HepG2 (cell line): Measurements from ENCODE around the gene PDXDC1. TPM values are rescaled to one million over a fixed set of nuclear protein-coding genes. Genes with fewer than 3 reads are reported as not detected.

Experiments used
- ATAC-seq: fragments of 200-7000 bp; cut with Tn5 transposase; 3 replicates; pipeline ENCODE4 v1.9.1; 2020; ENCODE audit warnings: mild to moderate bottlenecking, moderate library complexity
- BruUV-seq: library from RNA; stranded (reverse); fragments of 400-500 nt; replicated peaks from 2 replicates; lab custom pipeline; 2021; lab: Mats Ljungman, UMichigan
- CTCF ChIA-PET: fragments of 300-600 bp; formaldehyde crosslinking; extraction: SDS; loops from one replicate; lab custom pipeline; 2021; ENCODE audit warnings: low total read pairs, inconsistent platforms, low intra/inter-chr PET ratio; lab: Yijun Ruan, JAX
- POLR2A ChIA-PET: fragments of 350-600 bp; sonication (Branson Sonifier 250); formaldehyde crosslinking; loops from one replicate; lab custom pipeline; 2020; ENCODE audit warnings: antibody characterized with exemption, inconsistent platforms; lab: Yijun Ruan, JAX
- DNase-seq: peaks from one replicate; pipeline ENCODE4 v3.0.0-alpha.2; 2015; ENCODE audit warnings: low spot score
- FAIRE-seq: peaks from 3 replicates; lab custom pipeline; 2011; peaks lifted over from hg19 to GRCh38; lab: Jason Lieb, UNC
- H2AFZ ChIP-seq: one replicate; pipeline ENCODE4 v1.6.1; 2011; ENCODE audit warnings: low read length, inconsistent platforms
- H3K27ac ChIP-seq: fragments of 300-600 bp; 3 replicates; pipeline ENCODE4 v1.8.0; 2011; ENCODE audit warnings: mixed run types, mild to moderate bottlenecking, mixed read lengths, low read length, inconsistent platforms; ENCODE audit not compliant: insufficient read depth; ENCODE audit errors: extremely low read length
- H3K27me3 ChIP-seq, 2 experiments: fragments of 200-600 bp in 1 of 2; 2 replicates in 1 of 2; 3 replicates in 1 of 2; pipeline versions ENCODE4 v1.6.0 to v1.8.0; 2011; ENCODE audit warnings: low read length in 2 of 2, mild to moderate bottlenecking in 2 of 2, moderate library complexity in 2 of 2, inconsistent platforms in 1 of 2; ENCODE audit not compliant: insufficient read depth in 2 of 2, control insufficient read depth in 1 of 2
- H3K36me3 ChIP-seq, 2 experiments: fragments of 200-600 bp in 1 of 2; replicated peaks in 1 of 2; 2 replicates in 1 of 2; 3 replicates in 1 of 2; pipeline versions ENCODE4 v1.5.1 to v1.8.0; 2011; ENCODE audit warnings: low read length in 2 of 2, inconsistent platforms in 1 of 2; ENCODE audit not compliant: insufficient read depth in 2 of 2, control insufficient read depth in 1 of 2
- H3K4me1 ChIP-seq: 2 replicates; pipeline ENCODE4 v1.5.1; 2012; ENCODE audit warnings: low read length, inconsistent platforms; ENCODE audit not compliant: insufficient read depth
- H3K4me2 ChIP-seq: 2 replicates; pipeline ENCODE4 v1.6.0; 2011; ENCODE audit warnings: low read depth, low read length, inconsistent platforms
- H3K4me3 ChIP-seq, 3 experiments: fragments of 200-600 bp in 1 of 3; sonication (generic), shearing (Covaris generic) in 1 of 3; replicated peaks in 1 of 3; 2 replicates each; pipeline ENCODE4 v1.5.1; 2011 to 2016; ENCODE audit warnings: low read length in 3 of 3, inconsistent platforms in 2 of 3, low read depth in 2 of 3, mild to moderate bottlenecking in 2 of 3, control low read depth in 1 of 3, mixed read lengths in 1 of 3; ENCODE audit not compliant: insufficient read depth in 1 of 3
- H3K79me2 ChIP-seq: one replicate; pipeline ENCODE4 v1.6.1; 2011; ENCODE audit warnings: low read length, inconsistent platforms; ENCODE audit not compliant: insufficient read depth
- H3K9ac ChIP-seq: 2 replicates; pipeline ENCODE4 v1.6.0; 2011; ENCODE audit warnings: mild to moderate bottlenecking, low read depth, low read length, inconsistent platforms; ENCODE audit not compliant: insufficient read depth
- H3K9me3 ChIP-seq: 2 replicates; pipeline ENCODE4 v1.5.1; 2012; ENCODE audit warnings: mild to moderate bottlenecking, low read length
- H4K20me1 ChIP-seq: 2 replicates; pipeline ENCODE4 v1.6.0; 2011; ENCODE audit warnings: inconsistent platforms, mild to moderate bottlenecking, low read length, moderate library complexity; ENCODE audit not compliant: insufficient read depth
- NKX3-1 ChIP-seq: sonication (generic); formaldehyde crosslinking; IDR thresholded peaks from 2 replicates; pipeline ENCODE4 v1.5.0; 2020; ENCODE audit warnings: missing genetic modification reagents
- ZBTB38 ChIP-seq: sonication (generic); formaldehyde crosslinking; IDR thresholded peaks from 2 replicates; pipeline ENCODE4 v1.5.1; 2020; ENCODE audit warnings: mild to moderate bottlenecking, missing genetic modification reagents
- ZNF850 ChIP-seq: sonication (generic); formaldehyde crosslinking; conservative IDR thresholded peaks from 2 replicates; pipeline ENCODE4 v1.9.0; 2021; ENCODE audit warnings: mild to moderate bottlenecking, missing genetic modification reagents
- WGBS: methylation state at CpG from one replicate; pipeline ENCODE4 v1.1.6; 2017; ENCODE audit warnings: low lambda C conversion rate; 5-methylcytosine and 5-hydroxymethylcytosine counted together
- in situ Hi-C: cut with HindIII; loops from 2 replicates; pipeline ENCODE4 v1.10.0; 2017; ENCODE audit warnings: low pct_unique_long_range_greater_than_20kb; ENCODE audit not compliant: extremely low pct_ligation_motif_present
- intact Hi-C: fragments of 100-400 bp; cut with micrococcal nuclease; formaldehyde crosslinking; loops from one replicate; pipeline ENCODE4 v1.10.0; 2022; ENCODE audit not compliant: unreplicated experiment
- polyA plus RNA-seq, 8 experiments: library from polyadenylated mRNA; depleted of rRNA in 3 of 8; stranded (reverse) in 7 of 8; unstranded in 1 of 8; fragments of >200 nt; fragmentation: Illumina TruSeq in 4 of 8; extraction: Trizol in 4 of 8; gene quantifications; 2 replicates each; pipeline versions ENCODE4 v1.2.1 to v1.2.3, GENCODE V29; 2011 to 2016; ENCODE audit warnings: low read depth in 4 of 8, missing spikeins in 1 of 8, mixed read lengths in 1 of 8; ENCODE audit not compliant: insufficient read depth in 1 of 8
- total RNA-seq, 5 experiments: library from RNA; depleted of rRNA; stranded (reverse); fragments of >200 nt; fragmentation: Illumina TruSeq; extraction: Trizol; gene quantifications; 2 replicates each; pipeline ENCODE4 v1.2.3, GENCODE V29; 2016; ENCODE audit warnings: low read depth in 1 of 5
- TF ChIP-seq, protein P1 (sequence below): sonication (generic); formaldehyde crosslinking; IDR thresholded peaks from 2 replicates; pipeline ENCODE4 v1.4.0; 2020; ENCODE audit warnings: mild to moderate bottlenecking, low read depth, missing genetic modification reagents
- TF ChIP-seq, protein P2 (sequence below): sonication (generic); formaldehyde crosslinking; IDR thresholded peaks from 2 replicates; pipeline ENCODE4 v1.5.0; 2020; ENCODE audit warnings: mild to moderate bottlenecking, missing genetic modification reagents
- TF ChIP-seq, protein P3 (sequence below): sonication (generic); formaldehyde crosslinking; IDR thresholded peaks from 2 replicates; pipeline ENCODE4 v1.4.0; 2020; ENCODE audit warnings: low read depth, missing genetic modification reagents
- TF ChIP-seq, protein P4 (sequence below): sonication (generic); formaldehyde crosslinking; IDR thresholded peaks from 2 replicates; pipeline ENCODE4 v1.4.0; 2020; ENCODE audit warnings: mild to moderate bottlenecking, missing genetic modification reagents
- TF ChIP-seq, protein P5 (sequence below): sonication (generic); formaldehyde crosslinking; IDR thresholded peaks from 2 replicates; pipeline ENCODE4 v1.5.1; 2020; ENCODE audit warnings: missing genetic modification reagents, mild to moderate bottlenecking, borderline replicate concordance

Gene PDXDC1
- total and polyA plus RNA-seq, 2 of the 13 experiments (the other 11 are each of a cell fraction or from before 2014, with no cell fraction given): 133 to 169 TPM

DNA sequence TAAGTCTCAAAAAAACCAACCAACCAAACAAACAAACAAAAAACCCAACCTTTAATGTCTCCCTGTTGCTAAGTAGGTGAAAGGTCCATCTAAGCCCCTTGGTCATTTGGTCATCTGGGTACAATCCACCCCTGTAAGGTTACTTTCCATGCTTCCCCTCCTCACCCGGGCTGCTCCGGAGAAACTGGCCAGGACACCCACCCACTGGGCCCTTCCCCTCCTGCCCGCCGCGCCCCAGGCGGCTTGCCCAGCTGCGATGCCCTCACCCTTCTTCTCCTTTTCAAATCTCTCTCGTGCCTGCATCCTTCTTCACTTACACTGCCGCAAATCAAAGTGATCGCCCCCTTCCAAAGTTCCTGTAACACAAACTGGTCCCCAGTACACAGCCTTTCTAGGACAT is 79.1 kb downstream of the PDXDC1 start:
- CTCF ChIA-PET: no interaction called here
- in situ Hi-C loops: loop anchor here (25.0 kb wide), 1 partner anchor 167 kb away; no protein-coding TSS in a partner anchor
- ATAC-seq: no peak
- TF ChIP-seq, protein P1, sequence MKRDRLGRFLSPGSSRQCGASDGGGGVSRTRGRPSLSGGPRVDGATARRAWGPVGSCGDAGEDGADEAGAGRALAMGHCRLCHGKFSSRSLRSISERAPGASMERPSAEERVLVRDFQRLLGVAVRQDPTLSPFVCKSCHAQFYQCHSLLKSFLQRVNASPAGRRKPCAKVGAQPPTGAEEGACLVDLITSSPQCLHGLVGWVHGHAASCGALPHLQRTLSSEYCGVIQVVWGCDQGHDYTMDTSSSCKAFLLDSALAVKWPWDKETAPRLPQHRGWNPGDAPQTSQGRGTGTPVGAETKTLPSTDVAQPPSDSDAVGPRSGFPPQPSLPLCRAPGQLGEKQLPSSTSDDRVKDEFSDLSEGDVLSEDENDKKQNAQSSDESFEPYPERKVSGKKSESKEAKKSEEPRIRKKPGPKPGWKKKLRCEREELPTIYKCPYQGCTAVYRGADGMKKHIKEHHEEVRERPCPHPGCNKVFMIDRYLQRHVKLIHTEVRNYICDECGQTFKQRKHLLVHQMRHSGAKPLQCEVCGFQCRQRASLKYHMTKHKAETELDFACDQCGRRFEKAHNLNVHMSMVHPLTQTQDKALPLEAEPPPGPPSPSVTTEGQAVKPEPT (CRISPR knock-in tag): no peak
- TF ChIP-seq, protein P2, sequence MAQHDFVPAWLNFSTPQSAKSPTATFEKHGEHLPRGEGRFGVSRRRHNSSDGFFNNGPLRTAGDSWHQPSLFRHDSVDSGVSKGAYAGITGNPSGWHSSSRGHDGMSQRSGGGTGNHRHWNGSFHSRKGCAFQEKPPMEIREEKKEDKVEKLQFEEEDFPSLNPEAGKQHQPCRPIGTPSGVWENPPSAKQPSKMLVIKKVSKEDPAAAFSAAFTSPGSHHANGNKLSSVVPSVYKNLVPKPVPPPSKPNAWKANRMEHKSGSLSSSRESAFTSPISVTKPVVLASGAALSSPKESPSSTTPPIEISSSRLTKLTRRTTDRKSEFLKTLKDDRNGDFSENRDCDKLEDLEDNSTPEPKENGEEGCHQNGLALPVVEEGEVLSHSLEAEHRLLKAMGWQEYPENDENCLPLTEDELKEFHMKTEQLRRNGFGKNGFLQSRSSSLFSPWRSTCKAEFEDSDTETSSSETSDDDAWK (CRISPR knock-in tag): no peak
- TF ChIP-seq, protein P3, sequence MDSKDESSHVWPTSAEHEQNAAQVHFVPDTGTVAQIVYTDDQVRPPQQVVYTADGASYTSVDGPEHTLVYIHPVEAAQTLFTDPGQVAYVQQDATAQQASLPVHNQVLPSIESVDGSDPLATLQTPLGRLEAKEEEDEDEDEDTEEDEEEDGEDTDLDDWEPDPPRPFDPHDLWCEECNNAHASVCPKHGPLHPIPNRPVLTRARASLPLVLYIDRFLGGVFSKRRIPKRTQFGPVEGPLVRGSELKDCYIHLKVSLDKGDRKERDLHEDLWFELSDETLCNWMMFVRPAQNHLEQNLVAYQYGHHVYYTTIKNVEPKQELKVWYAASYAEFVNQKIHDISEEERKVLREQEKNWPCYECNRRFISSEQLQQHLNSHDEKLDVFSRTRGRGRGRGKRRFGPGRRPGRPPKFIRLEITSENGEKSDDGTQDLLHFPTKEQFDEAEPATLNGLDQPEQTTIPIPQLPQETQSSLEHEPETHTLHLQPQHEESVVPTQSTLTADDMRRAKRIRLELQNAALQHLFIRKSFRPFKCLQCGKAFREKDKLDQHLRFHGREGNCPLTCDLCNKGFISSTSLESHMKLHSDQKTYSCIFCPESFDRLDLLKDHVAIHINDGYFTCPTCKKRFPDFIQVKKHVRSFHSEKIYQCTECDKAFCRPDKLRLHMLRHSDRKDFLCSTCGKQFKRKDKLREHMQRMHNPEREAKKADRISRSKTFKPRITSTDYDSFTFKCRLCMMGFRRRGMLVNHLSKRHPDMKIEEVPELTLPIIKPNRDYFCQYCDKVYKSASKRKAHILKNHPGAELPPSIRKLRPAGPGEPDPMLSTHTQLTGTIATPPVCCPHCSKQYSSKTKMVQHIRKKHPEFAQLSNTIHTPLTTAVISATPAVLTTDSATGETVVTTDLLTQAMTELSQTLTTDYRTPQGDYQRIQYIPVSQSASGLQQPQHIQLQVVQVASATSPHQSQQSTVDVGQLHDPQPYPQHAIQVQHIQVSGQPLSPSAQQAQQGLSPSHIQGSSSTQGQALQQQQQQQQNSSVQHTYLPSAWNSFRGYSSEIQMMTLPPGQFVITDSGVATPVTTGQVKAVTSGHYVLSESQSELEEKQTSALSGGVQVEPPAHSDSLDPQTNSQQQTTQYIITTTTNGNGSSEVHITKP (CRISPR knock-in tag): no peak
- TF ChIP-seq, protein P4, sequence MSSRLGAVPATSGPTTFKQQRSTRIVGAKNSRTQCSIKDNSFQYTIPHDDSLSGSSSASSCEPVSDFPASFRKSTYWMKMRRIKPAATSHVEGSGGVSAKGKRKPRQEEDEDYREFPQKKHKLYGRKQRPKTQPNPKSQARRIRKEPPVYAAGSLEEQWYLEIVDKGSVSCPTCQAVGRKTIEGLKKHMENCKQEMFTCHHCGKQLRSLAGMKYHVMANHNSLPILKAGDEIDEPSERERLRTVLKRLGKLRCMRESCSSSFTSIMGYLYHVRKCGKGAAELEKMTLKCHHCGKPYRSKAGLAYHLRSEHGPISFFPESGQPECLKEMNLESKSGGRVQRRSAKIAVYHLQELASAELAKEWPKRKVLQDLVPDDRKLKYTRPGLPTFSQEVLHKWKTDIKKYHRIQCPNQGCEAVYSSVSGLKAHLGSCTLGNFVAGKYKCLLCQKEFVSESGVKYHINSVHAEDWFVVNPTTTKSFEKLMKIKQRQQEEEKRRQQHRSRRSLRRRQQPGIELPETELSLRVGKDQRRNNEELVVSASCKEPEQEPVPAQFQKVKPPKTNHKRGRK (CRISPR knock-in tag): no peak
- TF ChIP-seq, protein P5, sequence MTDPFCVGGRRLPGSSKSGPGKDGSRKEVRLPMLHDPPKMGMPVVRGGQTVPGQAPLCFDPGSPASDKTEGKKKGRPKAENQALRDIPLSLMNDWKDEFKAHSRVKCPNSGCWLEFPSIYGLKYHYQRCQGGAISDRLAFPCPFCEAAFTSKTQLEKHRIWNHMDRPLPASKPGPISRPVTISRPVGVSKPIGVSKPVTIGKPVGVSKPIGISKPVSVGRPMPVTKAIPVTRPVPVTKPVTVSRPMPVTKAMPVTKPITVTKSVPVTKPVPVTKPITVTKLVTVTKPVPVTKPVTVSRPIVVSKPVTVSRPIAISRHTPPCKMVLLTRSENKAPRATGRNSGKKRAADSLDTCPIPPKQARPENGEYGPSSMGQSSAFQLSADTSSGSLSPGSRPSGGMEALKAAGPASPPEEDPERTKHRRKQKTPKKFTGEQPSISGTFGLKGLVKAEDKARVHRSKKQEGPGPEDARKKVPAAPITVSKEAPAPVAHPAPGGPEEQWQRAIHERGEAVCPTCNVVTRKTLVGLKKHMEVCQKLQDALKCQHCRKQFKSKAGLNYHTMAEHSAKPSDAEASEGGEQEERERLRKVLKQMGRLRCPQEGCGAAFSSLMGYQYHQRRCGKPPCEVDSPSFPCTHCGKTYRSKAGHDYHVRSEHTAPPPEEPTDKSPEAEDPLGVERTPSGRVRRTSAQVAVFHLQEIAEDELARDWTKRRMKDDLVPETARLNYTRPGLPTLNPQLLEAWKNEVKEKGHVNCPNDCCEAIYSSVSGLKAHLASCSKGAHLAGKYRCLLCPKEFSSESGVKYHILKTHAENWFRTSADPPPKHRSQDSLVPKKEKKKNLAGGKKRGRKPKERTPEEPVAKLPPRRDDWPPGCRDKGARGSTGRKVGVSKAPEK (CRISPR knock-in tag): no peak
- TF ChIP-seq ZNF850 (CRISPR knock-in tag) (no peak), ZBTB38 (CRISPR knock-in tag) (peak; percentile 6; the same call in 1 of the 2 replicates), NKX3-1 (CRISPR knock-in tag) (no peak)

More for the DNA sequence above, 79.1 kb downstream of the PDXDC1 start:
- Histone ChIP-seq H3K79me2 (peaks cover 47% of the 10 kb centered on the region), H3K4me2 (peak overlapping the region; percentile 81), H2AFZ (no peak overlapping the region), H3K27me3 (no peaks in the 10 kb centered on the region; a peak in 1 of 5 replicates), H3K4me1 (peaks cover 70% of the 10 kb centered on the region), H3K36me3 (peaks cover under 1 to 2% of the 10 kb centered on the region in 2 experiments; a peak in 2 of 5 replicates), H4K20me1 (no peaks in the 10 kb centered on the region), H3K27ac (peak overlapping the region; percentile 48), H3K4me3 (peak overlapping the region in 1 of 3 experiments; percentile 99; a peak in 2 of 6 replicates), H3K9ac (no peak overlapping the region), H3K9me3 (no peaks in the 10 kb centered on the region)
- FAIRE-seq: no peak
- POLR2A ChIA-PET: no interaction called here
- no peak for DNase-seq
- BruUV-seq: no TSS peak
- intact Hi-C loops: loop anchor here (2.0 kb wide), 1 partner anchor 35 kb away; no protein-coding TSS in a partner anchor
- WGBS: 89% methylated on average over 10 of the region's 10 CpGs
